CD4-positive, alpha-beta memory T cell (primary cell): ENCODE results near the gene GALNT18. TPM values are rescaled to one million over a fixed set of nuclear protein-coding genes. Genes with fewer than 3 reads are reported as not detected.

Experiments used
- CTCF ChIA-PET: fragments of 350-600 bp; sonication (Branson Sonifier 250); formaldehyde crosslinking; loops from one replicate; lab custom pipeline; 2021; ENCODE audit warnings: inconsistent platforms; ENCODE audit not compliant: partially characterized antibody; lab: Charles Lee
- POLR2A ChIA-PET: fragments of 350-600 bp; sonication (Branson Sonifier 250); formaldehyde crosslinking; loops from one replicate; lab custom pipeline; 2021; ENCODE audit not compliant: partially characterized antibody; lab: Charles Lee
- DNase-seq, 5 donors: peaks; one replicate each; pipeline versions ENCODE4 v3.0.0 to v3.0.0-alpha.2; 2020 to 2022; ENCODE audit warnings: mixed read lengths in 1 of 5
- H3K27ac ChIP-seq: one replicate; pipeline ENCODE4 v1.7.0; 2013; ENCODE audit warnings: low read depth, low read length
- H3K27me3 ChIP-seq: 2 replicates; pipeline ENCODE4 v1.7.0; 2013; ENCODE audit warnings: mild to moderate bottlenecking, low read length, moderate library complexity; ENCODE audit not compliant: insufficient read depth
- H3K36me3 ChIP-seq: 2 replicates; pipeline ENCODE4 v1.7.0; 2013; ENCODE audit warnings: mild to moderate bottlenecking, low read length, moderate library complexity; ENCODE audit not compliant: insufficient read depth
- H3K4me1 ChIP-seq: 2 replicates; pipeline ENCODE4 v1.7.0; 2013; ENCODE audit warnings: mild to moderate bottlenecking, low read length, moderate library complexity; ENCODE audit not compliant: insufficient read depth
- H3K4me3 ChIP-seq, 2 donors: one replicate each; pipeline ENCODE4 v1.7.0; 2013; ENCODE audit warnings: low read length in 2 of 2, mild to moderate bottlenecking in 1 of 2
- H3K9me3 ChIP-seq, 2 donors: one replicate each; pipeline ENCODE4 v1.7.0; 2013; ENCODE audit warnings: low read length in 2 of 2, control low read depth in 1 of 2; ENCODE audit not compliant: control insufficient read depth in 1 of 2
- H3K27ac Mint-ChIP-seq, 7 donors: one replicate each; pipeline ENCODE4 v1.8.0; 2020 to 2021; ENCODE audit warnings: mixed read lengths in 7 of 7, mild to moderate bottlenecking in 6 of 7, inconsistent platforms in 3 of 7, moderate library complexity in 3 of 7
- H3K27me3 Mint-ChIP-seq, 2 donors: one replicate each; pipeline ENCODE4 v1.8.0; 2020 to 2021; ENCODE audit warnings: mixed read lengths in 2 of 2
- H3K36me3 Mint-ChIP-seq, 2 donors: one replicate each; pipeline ENCODE4 v1.8.0; 2020 to 2021; ENCODE audit warnings: mixed read lengths in 2 of 2, inconsistent platforms in 1 of 2, mild to moderate bottlenecking in 1 of 2
- H3K4me1 Mint-ChIP-seq, 4 donors: one replicate each; pipeline ENCODE4 v1.8.0; 2020 to 2021; ENCODE audit warnings: mixed read lengths in 4 of 4, mild to moderate bottlenecking in 1 of 4
- H3K4me3 Mint-ChIP-seq, 8 donors: one replicate each; pipeline ENCODE4 v1.8.0; 2020 to 2021; ENCODE audit warnings: mixed read lengths in 8 of 8, mild to moderate bottlenecking in 7 of 8, moderate library complexity in 6 of 8, inconsistent platforms in 3 of 8
- H3K9me3 Mint-ChIP-seq, 8 donors: one replicate each; pipeline ENCODE4 v1.8.0; 2020 to 2021; ENCODE audit warnings: mixed read lengths in 8 of 8, mild to moderate bottlenecking in 5 of 8, inconsistent platforms in 3 of 8, moderate library complexity in 1 of 8
- intact Hi-C: fragments of 100-400 bp; cut with micrococcal nuclease; formaldehyde crosslinking; loops from one replicate; pipeline ENCODE4 v1.15.1; 2023
- polyA plus RNA-seq, 2 donors: library from polyadenylated mRNA; unstranded; fragments of 300-500 nt; fragmentation: Illumina TruSeq; gene quantifications; one replicate each; pipeline ENCODE4 v1.2.3, GENCODE V29; 2021
- total RNA-seq, 2 experiments: library from RNA; stranded (reverse); gene quantifications; one replicate each; pipeline ENCODE4 v1.2.3, GENCODE V29; 2021

GALNT18 gene
- total and polyA plus RNA-seq, 4 experiments from 2014 or later: not detected

GRCh38 chr11:11640996-11641395 is 19.2 kb upstream of the GALNT18 start:
- Mint-ChIP-seq H3K4me3 (no peak overlapping the region), H3K27me3 (peaks cover 18 to 23% of the 10 kb centered on the region in 2 donors), H3K9me3 (peaks cover 0 to 16% (median 10%) of the 10 kb centered on the region in 8 donors), H3K36me3 (peaks cover 0 to 2% of the 10 kb centered on the region in 2 donors), H3K4me1 (no peaks in the 10 kb centered on the region), H3K27ac (no peak overlapping the region)
- no peaks in the 10 kb centered on the region for H3K4me1 ChIP-seq
- H3K36me3 ChIP-seq: no peaks in the 10 kb centered on the region
- no peaks in the 10 kb centered on the region for H3K27me3 ChIP-seq
- no peak overlapping the region for H3K4me3 ChIP-seq
- no peak for DNase-seq
- intact Hi-C loops: no loop called here
- H3K27ac ChIP-seq: no peak overlapping the region
- H3K9me3 ChIP-seq: no peaks in the 10 kb centered on the region
- POLR2A ChIA-PET: no interaction called here
- CTCF ChIA-PET: no interaction called here

- no peak overlapping the region for H3K4me3 ChIP-seq
- intact Hi-C loops: no loop called here
- H3K9me3 Mint-ChIP-seq: peaks cover 0 to 11% (median 9%) of the 10 kb centered on the region in 8 donors
- H3K27me3 Mint-ChIP-seq: peaks cover 18 to 21% of the 10 kb centered on the region in 2 donors
- H3K9me3 ChIP-seq: no peaks in the 10 kb centered on the region
- no peaks in the 10 kb centered on the region for H3K36me3 ChIP-seq
- H3K4me3 Mint-ChIP-seq: no peak overlapping the region
- H3K36me3 Mint-ChIP-seq: peaks cover 0 to 2% of the 10 kb centered on the region in 2 donors
- H3K27me3 ChIP-seq: no peaks in the 10 kb centered on the region
- H3K27ac ChIP-seq: no peak overlapping the region
- CTCF ChIA-PET: interaction anchor here (1.7 kb wide), 1 partner anchor 11 kb away, joined by 5 read pairs; no protein-coding TSS in a partner anchor
- no peaks in the 10 kb centered on the region for H3K4me1 Mint-ChIP-seq
- H3K4me1 ChIP-seq: no peaks in the 10 kb centered on the region
- DNase-seq: no peak
- H3K27ac Mint-ChIP-seq: no peak overlapping the region
- POLR2A ChIA-PET: no interaction called here
Observed at GRCh38 chr11:11640152-11640551, 18.3 kb upstream of the GALNT18 start.

GRCh38 chr11:11636671-11637070 is 14.9 kb upstream of the GALNT18 start:
- no peak for DNase-seq
- H3K27ac Mint-ChIP-seq: no peak overlapping the region
- POLR2A ChIA-PET: no interaction called here

GRCh38 chr11:11635443-11635842 is 13.6 kb upstream of the GALNT18 start:
- Mint-ChIP-seq H3K9me3 (no peaks in the 10 kb centered on the region), H3K27ac (no peak overlapping the region), H3K27me3 (peaks cover 9 to 15% of the 10 kb centered on the region in 2 donors), H3K4me1 (no peaks in the 10 kb centered on the region), H3K36me3 (no peaks in the 10 kb centered on the region), H3K4me3 (no peak overlapping the region)
- H3K4me3 ChIP-seq: no peak overlapping the region
- H3K4me1 ChIP-seq: no peaks in the 10 kb centered on the region
- no peaks in the 10 kb centered on the region for H3K9me3 ChIP-seq
- POLR2A ChIA-PET: no interaction called here
- CTCF ChIA-PET: no interaction called here
- no peaks in the 10 kb centered on the region for H3K27me3 ChIP-seq
- no peak for DNase-seq
- no peaks in the 10 kb centered on the region for H3K36me3 ChIP-seq
- H3K27ac ChIP-seq: no peak overlapping the region
- intact Hi-C loops: no loop called here

More at GRCh38 chr11:11636671-11637070, 14.9 kb upstream of the GALNT18 start:
- Histone ChIP-seq H3K27me3 (no peaks in the 10 kb centered on the region), H3K4me3 (no peak overlapping the region), H3K36me3 (no peaks in the 10 kb centered on the region), H3K4me1 (no peaks in the 10 kb centered on the region), H3K9me3 (no peaks in the 10 kb centered on the region), H3K27ac (no peak overlapping the region)
- H3K27me3 Mint-ChIP-seq: peaks cover 11 to 18% of the 10 kb centered on the region in 2 donors
- intact Hi-C loops: no loop called here
- H3K36me3 Mint-ChIP-seq: no peaks in the 10 kb centered on the region
- peaks cover 0 to 2% (median 0%) of the 10 kb centered on the region in 8 donors for H3K9me3 Mint-ChIP-seq
- H3K4me1 Mint-ChIP-seq: no peaks in the 10 kb centered on the region
- no peak overlapping the region for H3K4me3 Mint-ChIP-seq
- CTCF ChIA-PET: no interaction called here

- H3K4me3 Mint-ChIP-seq: no peak overlapping the region
- intact Hi-C loops: no loop called here
- Histone ChIP-seq H3K27me3 (no peaks in the 10 kb centered on the region), H3K36me3 (no peaks in the 10 kb centered on the region), H3K27ac (no peak overlapping the region), H3K4me3 (no peak overlapping the region), H3K9me3 (no peaks in the 10 kb centered on the region), H3K4me1 (no peaks in the 10 kb centered on the region)
- no peak overlapping the region for H3K27ac Mint-ChIP-seq
- no peak for DNase-seq
- no peaks in the 10 kb centered on the region for H3K36me3 Mint-ChIP-seq
- ChIA-PET CTCF (interaction anchor here (1.5 kb wide), 1 partner anchor 10 kb away, joined by 5 read pairs; no protein-coding TSS in a partner anchor), POLR2A (no interaction called here)
- peaks cover 13 to 15% of the 10 kb centered on the region in 2 donors for H3K27me3 Mint-ChIP-seq
- no peaks in the 10 kb centered on the region for H3K9me3 Mint-ChIP-seq
- no peaks in the 10 kb centered on the region for H3K4me1 Mint-ChIP-seq
Observed at GRCh38 chr11:11629368-11629767, 7.6 kb upstream of the GALNT18 start.

- DNase-seq: no peak
- intact Hi-C loops: no loop called here
- Mint-ChIP-seq H3K4me1 (no peaks in the 10 kb centered on the region), H3K4me3 (no peak overlapping the region), H3K9me3 (no peaks in the 10 kb centered on the region), H3K27ac (no peak overlapping the region), H3K27me3 (peaks cover 13 to 21% of the 10 kb centered on the region in 2 donors), H3K36me3 (no peaks in the 10 kb centered on the region)
- Histone ChIP-seq H3K9me3 (no peaks in the 10 kb centered on the region), H3K27ac (no peak overlapping the region), H3K4me1 (no peaks in the 10 kb centered on the region), H3K4me3 (no peak overlapping the region), H3K36me3 (no peaks in the 10 kb centered on the region), H3K27me3 (no peaks in the 10 kb centered on the region)
- CTCF ChIA-PET: interaction anchor here (1.5 kb wide), 1 partner anchor 11 kb away, joined by 5 read pairs; no protein-coding TSS in a partner anchor
- POLR2A ChIA-PET: no interaction called here
Observed at GRCh38 chr11:11628651-11629050, 6.8 kb upstream of the GALNT18 start.

- peaks cover 0 to 8% (median 5%) of the 10 kb centered on the region in 4 donors for H3K4me1 Mint-ChIP-seq
- Histone ChIP-seq H3K36me3 (no peaks in the 10 kb centered on the region), H3K9me3 (no peaks in the 10 kb centered on the region), H3K27me3 (no peaks in the 10 kb centered on the region), H3K4me1 (peaks cover 4% of the 10 kb centered on the region), H3K4me3 (no peak overlapping the region), H3K27ac (no peak overlapping the region)
- no peak overlapping the region for H3K4me3 Mint-ChIP-seq
- intact Hi-C loops: no loop called here
- no peaks in the 10 kb centered on the region for H3K9me3 Mint-ChIP-seq
- peaks cover 21 to 32% of the 10 kb centered on the region in 2 donors for H3K27me3 Mint-ChIP-seq
- CTCF ChIA-PET: no interaction called here
- no peak for DNase-seq
- POLR2A ChIA-PET: no interaction called here
- no peaks in the 10 kb centered on the region for H3K36me3 Mint-ChIP-seq
- H3K27ac Mint-ChIP-seq: no peak overlapping the region
Observed at GRCh38 chr11:11626128-11626527, 4.3 kb upstream of the GALNT18 start.
